ENCODE measurements around the gene ACAA1.
"Not testable (repeated sequence)": the region's sequence is repeated elsewhere in the genome, so short reads cannot be mapped to it uniquely, and the experiment has no call there.

The ACAA1 gene, protein sequence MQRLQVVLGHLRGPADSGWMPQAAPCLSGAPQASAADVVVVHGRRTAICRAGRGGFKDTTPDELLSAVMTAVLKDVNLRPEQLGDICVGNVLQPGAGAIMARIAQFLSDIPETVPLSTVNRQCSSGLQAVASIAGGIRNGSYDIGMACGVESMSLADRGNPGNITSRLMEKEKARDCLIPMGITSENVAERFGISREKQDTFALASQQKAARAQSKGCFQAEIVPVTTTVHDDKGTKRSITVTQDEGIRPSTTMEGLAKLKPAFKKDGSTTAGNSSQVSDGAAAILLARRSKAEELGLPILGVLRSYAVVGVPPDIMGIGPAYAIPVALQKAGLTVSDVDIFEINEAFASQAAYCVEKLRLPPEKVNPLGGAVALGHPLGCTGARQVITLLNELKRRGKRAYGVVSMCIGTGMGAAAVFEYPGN

GRCh38 chr3:38136777-38137614 lies at the start of gene ACAA1:
ACAA1 (minus strand) TSS chr3:38137127; CDS start chr3:38137035, 92 bp downstream.
- FAIRE-seq: peak; percentile 89
- DNase-seq (ENCODE audit: low spot score): peak; percentile 94

DNA sequence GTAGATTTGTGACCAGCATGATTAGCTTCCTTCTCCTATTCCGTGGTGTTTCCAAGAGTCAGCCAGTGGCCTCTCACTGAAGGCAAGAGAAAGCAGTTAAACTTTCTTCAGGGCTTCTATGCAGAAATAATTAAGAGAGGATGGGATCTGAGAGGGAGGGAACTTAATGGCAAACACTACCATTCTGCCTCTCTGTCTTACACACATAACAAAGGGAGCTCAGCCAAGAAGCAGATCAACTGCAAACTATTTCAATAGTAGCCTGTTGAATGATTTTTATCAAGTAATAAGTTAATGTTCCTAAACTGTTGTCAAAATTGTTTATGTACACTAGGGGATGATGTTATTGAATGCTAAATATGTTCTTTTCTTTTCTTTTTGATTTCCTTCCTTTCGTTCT lies 40.3 kb upstream of the ACAA1 start:
- no peak for DNase-seq (ENCODE audit: low spot score)
- no peak for FAIRE-seq

GRCh38 chr3:38173834-38174418 lies 37.0 kb upstream of the ACAA1 start:
- DNase-seq (ENCODE audit: low spot score): no peak
- FAIRE-seq: no peak

GRCh38 chr3:38171622-38172021 lies 34.7 kb upstream of the ACAA1 start:
- FAIRE-seq: no peak
- DNase-seq (ENCODE audit: low spot score): no peak

DNA sequence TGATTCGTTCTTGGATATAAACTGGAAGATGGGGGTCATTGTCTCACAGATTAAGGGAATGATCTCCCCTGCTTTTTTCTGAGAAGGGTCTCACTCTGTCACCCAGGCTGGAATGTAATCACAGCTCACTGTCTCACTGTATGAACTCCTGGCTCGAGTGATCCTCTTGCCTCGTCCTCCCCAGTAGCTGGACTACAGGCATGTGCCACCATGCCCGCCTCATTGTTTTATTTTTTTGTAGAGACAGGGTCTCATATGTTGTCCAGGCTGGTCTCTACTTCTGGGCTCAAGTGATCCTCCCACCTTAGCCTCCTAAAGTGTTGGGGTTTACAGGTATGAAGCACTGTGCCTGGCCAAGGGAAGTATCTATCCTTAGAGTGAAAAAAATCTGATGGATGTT lies 33.8 kb upstream of the ACAA1 start:
- no peak for DNase-seq (ENCODE audit: low spot score)
- FAIRE-seq: no peak

DNA sequence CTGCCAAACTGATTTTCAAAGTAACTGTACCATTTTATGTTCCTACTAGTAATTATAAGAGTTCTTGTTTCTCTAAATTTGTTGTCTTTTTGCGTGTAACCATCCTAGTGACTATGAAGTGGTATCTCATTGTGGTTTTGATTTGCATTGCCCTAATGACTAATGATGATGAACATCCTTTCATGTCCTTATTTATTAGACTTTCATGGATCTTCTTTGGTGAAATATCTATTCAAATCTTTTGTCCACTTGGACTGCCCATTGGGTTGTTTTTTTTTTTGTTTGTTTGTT lies 32.0 kb upstream of the ACAA1 start:
- FAIRE-seq: no peak
- DNase-seq (ENCODE audit: low spot score): no peak

GRCh38 chr3:38168151-38169026 lies 31.5 kb upstream of the ACAA1 start:
- no peak for FAIRE-seq
- DNase-seq (ENCODE audit: low spot score): no peak

- FAIRE-seq: no peak
Measured at GRCh38 chr3:38167591-38167990, 30.7 kb upstream of the ACAA1 start.

GRCh38 chr3:38165722-38166387 lies 28.9 kb upstream of the ACAA1 start:
- peak; percentile 18 for DNase-seq (ENCODE audit: low spot score)
- FAIRE-seq: no peak

More at GRCh38 chr3:38167591-38167990, 30.7 kb upstream of the ACAA1 start:
- no peak for DNase-seq (ENCODE audit: low spot score)

- DNase-seq (ENCODE audit: low spot score): peak; percentile 98
- FAIRE-seq: peak; percentile 85
Measured at GRCh38 chr3:38164952-38165721, 28.2 kb upstream of the ACAA1 start, which contains the start of gene OXSR1. OXSR1 (plus strand) TSS chr3:38165537; CDS start chr3:38165877, 340 bp downstream.

GRCh38 chr3:38164643-38164951 lies 27.7 kb upstream of the ACAA1 start:
- FAIRE-seq: no peak

GRCh38 chr3:38163841-38164642 lies 27.1 kb upstream of the ACAA1 start:
- DNase-seq (ENCODE audit: low spot score): no peak
- FAIRE-seq: no peak

More at GRCh38 chr3:38164643-38164951, 27.7 kb upstream of the ACAA1 start:
- no peak for DNase-seq (ENCODE audit: low spot score)

GRCh38 chr3:38163117-38163840 lies 26.4 kb upstream of the ACAA1 start:
- FAIRE-seq (no peak), DNase-seq (ENCODE audit: low spot score) (no peak)

DNA sequence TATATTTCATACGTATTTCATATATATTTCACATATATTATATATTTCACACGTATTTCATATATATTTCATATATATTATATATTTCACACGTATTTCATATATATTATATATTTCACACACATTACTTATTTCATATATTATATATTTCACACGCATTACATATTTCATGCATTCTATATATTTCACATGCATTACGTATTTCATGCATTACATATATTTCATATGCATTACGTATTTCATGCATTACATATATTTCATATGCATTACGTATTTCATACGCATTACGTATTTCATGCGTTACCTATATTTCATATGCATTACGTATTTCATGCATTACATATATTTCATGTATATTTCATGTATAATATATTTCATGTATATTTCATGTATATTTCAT lies 23.8 kb upstream of the ACAA1 start:
- not testable (repeated sequence) for FAIRE-seq; DNase-seq (ENCODE audit: low spot score)

- DNase-seq (ENCODE audit: low spot score) (no peak), FAIRE-seq (no peak)
Measured at GRCh38 chr3:38158472-38158871, 21.5 kb upstream of the ACAA1 start.

DNA sequence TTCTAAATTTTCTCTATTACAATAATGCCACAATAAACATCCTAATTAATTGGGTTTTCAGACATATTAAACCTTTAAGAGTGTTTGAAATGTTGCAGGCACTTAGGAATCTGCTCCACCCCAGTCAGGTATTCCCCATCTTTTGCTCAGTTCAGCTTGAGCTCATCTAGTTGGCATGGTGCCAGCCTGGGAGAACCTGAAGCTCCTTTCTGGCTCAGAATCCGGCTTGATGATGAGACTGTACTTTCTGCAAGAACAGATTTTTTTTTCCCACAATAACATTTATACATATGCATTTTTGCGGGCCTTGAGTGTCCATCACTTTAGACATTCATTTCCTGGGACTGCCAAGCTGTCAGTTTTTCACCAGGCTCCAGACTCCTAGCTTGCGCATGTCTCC lies 20.7 kb upstream of the ACAA1 start:
- FAIRE-seq (no peak), DNase-seq (ENCODE audit: low spot score) (no peak)

DNA sequence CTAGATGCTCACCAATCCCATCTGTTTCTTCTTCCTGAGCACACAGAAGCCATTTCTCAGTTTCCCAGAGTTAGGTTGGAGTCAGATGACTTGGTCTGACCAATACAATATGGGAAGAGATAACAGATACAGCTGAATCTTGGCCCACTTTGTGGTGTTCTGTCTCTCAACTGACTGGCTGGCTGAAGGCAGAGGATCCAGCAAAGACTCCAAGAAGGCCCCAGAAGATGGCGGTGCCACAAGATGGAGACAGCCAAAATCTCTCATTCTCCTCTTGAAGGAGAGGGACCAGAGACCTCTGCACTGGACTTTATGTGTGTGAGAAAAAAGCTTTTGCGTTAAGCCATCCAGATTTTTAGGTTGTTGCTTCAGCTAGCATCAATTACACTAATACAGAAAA lies 20.2 kb upstream of the ACAA1 start:
- DNase-seq (ENCODE audit: low spot score) (no peak), FAIRE-seq (no peak)

DNA sequence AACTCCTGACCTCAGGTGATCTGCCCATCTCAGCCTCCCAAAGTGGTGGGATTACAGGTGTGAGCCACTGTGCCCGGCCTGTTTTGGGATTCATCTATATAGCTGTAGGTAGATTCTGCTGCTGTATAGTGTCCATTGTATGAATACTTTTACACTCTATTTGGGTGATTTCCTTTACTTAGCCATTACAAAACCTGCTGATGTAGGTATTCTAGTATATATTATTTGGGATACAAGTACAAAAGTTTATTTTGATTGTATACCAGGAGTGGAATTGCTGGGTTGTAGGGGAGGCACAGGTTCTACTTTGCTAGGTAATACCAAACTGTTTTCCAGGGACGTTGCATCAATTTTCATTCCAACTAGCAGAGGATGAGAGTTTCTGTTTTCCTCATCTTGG lies 18.9 kb upstream of the ACAA1 start:
- FAIRE-seq (no peak), DNase-seq (ENCODE audit: low spot score) (no peak)
